HCT116 (cell line): ENCODE results near the gene DHDH. TPM values are rescaled to one million over a fixed set of nuclear protein-coding genes. Genes with fewer than 3 reads are reported as not detected.

Experiments
- ATAC-seq: fragments of 200-7000 bp; cut with Tn5 transposase; 2 replicates; pipeline ENCODE4 v1.9.1; 2020; ENCODE audit warnings: mild to moderate bottlenecking, moderate library complexity
- BruUV-seq: library from RNA; stranded (reverse); fragments of 400-500 nt; replicated peaks from 2 replicates; lab custom pipeline; 2021; lab: Mats Ljungman, UMichigan
- CTCF ChIA-PET: fragments of 300-600 bp; sonication (Branson Sonifier 250); formaldehyde crosslinking; loops from one replicate; lab custom pipeline; 2021; ENCODE audit warnings: antibody characterized with exemption; lab: Charles Lee
- POLR2A ChIA-PET: fragments of 300-600, 350-600 bp; sonication (Branson Sonifier 250); formaldehyde crosslinking; loops from one replicate; lab custom pipeline; 2021; ENCODE audit warnings: antibody characterized with exemption; lab: Charles Lee
- RAD21 ChIA-PET, 2 experiments: fragments of 300-600 bp; sonication (Branson Sonifier 250); formaldehyde crosslinking; loops; one replicate each; lab custom pipeline; 2023; ENCODE audit warnings: low total read pairs in 2 of 2; ENCODE audit not compliant: uncharacterized antibody in 2 of 2, unreplicated experiment in 2 of 2, low non-redundant PET in 1 of 2; lab: Charles Lee
- DNase-seq: peaks from one replicate; pipeline ENCODE4 v3.0.0-alpha.2; 2010; ENCODE audit warnings: low read depth, low spot score
- H2AFZ ChIP-seq: fragments of 200-600 bp; shearing (Covaris generic), sonication (generic); 2 replicates; pipeline ENCODE4 v1.6.1; 2017; ENCODE audit warnings: low read depth, mixed run types, mixed read lengths, antibody characterized with exemption, low read length; ENCODE audit not compliant: poor library complexity, severe bottlenecking
- H3K27ac ChIP-seq: 2 replicates; pipeline ENCODE4 v1.5.1; 2012; ENCODE audit warnings: low read depth, low read length
- H3K27me3 ChIP-seq: fragments of 200-600 bp; sonication (generic); 2 replicates; pipeline ENCODE4 v1.6.1; 2016; ENCODE audit warnings: mixed run types, low read length, mixed read lengths; ENCODE audit not compliant: insufficient read depth
- H3K36me3 ChIP-seq, 2 experiments: fragments of 200-500 bp in 1 of 2; fragments of 200-600 bp in 1 of 2; sonication (Bioruptor generic) in 1 of 2; sonication (generic) in 1 of 2; 2 replicates each; pipeline versions ENCODE4 v1.5.1 to v1.6.1; 2014 to 2016; ENCODE audit warnings: low read length in 2 of 2, inconsistent platforms in 1 of 2, mixed read lengths in 1 of 2, mixed run types in 1 of 2; ENCODE audit not compliant: insufficient read depth in 2 of 2, control insufficient read depth in 1 of 2
- H3K4me1 ChIP-seq, 2 experiments: fragments of 200-600 bp in 1 of 2; sonication (generic) in 1 of 2; 2 replicates each; pipeline versions ENCODE4 v1.5.1 to v1.6.1; 2012 to 2017; ENCODE audit warnings: low read length in 2 of 2, inconsistent platforms in 1 of 2, mild to moderate bottlenecking in 1 of 2, mixed read lengths in 1 of 2, mixed run types in 1 of 2, moderate library complexity in 1 of 2; ENCODE audit not compliant: insufficient read depth in 2 of 2, control insufficient read depth in 1 of 2
- H3K4me2 ChIP-seq: fragments of 200-600 bp; sonication (generic); 2 replicates; pipeline ENCODE4 v1.6.1; 2017; ENCODE audit warnings: mixed run types, low read length, mixed read lengths
- H3K4me3 ChIP-seq, 2 experiments: fragments of 200-600 bp in 1 of 2; sonication (generic) in 1 of 2; replicated peaks in 1 of 2; 2 replicates each; pipeline ENCODE4 v1.5.1; 2011 to 2016; ENCODE audit warnings: low read length in 2 of 2, control low read depth in 1 of 2, low read depth in 1 of 2, mild to moderate bottlenecking in 1 of 2, mixed read lengths in 1 of 2, mixed run types in 1 of 2
- H3K79me2 ChIP-seq: fragments of 200-600 bp; sonication (generic); 2 replicates; pipeline ENCODE4 v1.6.1; 2017; ENCODE audit warnings: mild to moderate bottlenecking, mixed run types, low read length, moderate library complexity, mixed read lengths; ENCODE audit not compliant: insufficient read depth
- H3K9ac ChIP-seq: fragments of 200-600 bp; sonication (generic); 2 replicates; pipeline ENCODE4 v1.6.1; 2016; ENCODE audit warnings: low read length, mixed read lengths
- H3K9me2 ChIP-seq: fragments of 200-600 bp; sonication (generic), shearing (Covaris generic); 2 replicates; pipeline ENCODE4 v1.6.1; 2017; ENCODE audit warnings: mixed run types, mild to moderate bottlenecking, moderate library complexity; ENCODE audit not compliant: insufficient read depth
- H3K9me3 ChIP-seq, 2 experiments: fragments of 200-500 bp in 1 of 2; fragments of 200-600 bp in 1 of 2; sonication (Bioruptor generic) in 1 of 2; sonication (generic) in 1 of 2; 2 replicates each; pipeline ENCODE4 v1.6.1; 2014 to 2017; ENCODE audit warnings: low read length in 2 of 2, mixed read lengths in 2 of 2, inconsistent platforms in 1 of 2, low read depth in 1 of 2, mild to moderate bottlenecking in 1 of 2, mixed run types in 1 of 2, moderate library complexity in 1 of 2; ENCODE audit not compliant: control insufficient read depth in 1 of 2, insufficient read depth in 1 of 2
- H4K20me1 ChIP-seq: fragments of 200-600 bp; sonication (generic), shearing (Covaris generic); 2 replicates; pipeline ENCODE4 v1.6.1; 2017; ENCODE audit warnings: mixed run types, mild to moderate bottlenecking, moderate library complexity; ENCODE audit not compliant: insufficient read depth
- ATF3 ChIP-seq: IDR thresholded peaks from 2 replicates; pipeline ENCODE4 v1.6.1; 2012
- CEBPB ChIP-seq: IDR thresholded peaks from 2 replicates; pipeline ENCODE4 v1.6.1; 2012; ENCODE audit warnings: low read depth
- CTCF ChIP-seq, 3 experiments: fragments of 200-600 bp in 1 of 3; sonication (generic) in 1 of 3; IDR thresholded peaks in 2 of 3; conservative IDR thresholded peaks in 1 of 3; 2 replicates each; pipeline ENCODE4 v1.5.1; 2012 to 2017; ENCODE audit warnings: low read depth in 2 of 3, low read length in 2 of 3, antibody characterized with exemption in 1 of 3, borderline replicate concordance in 1 of 3, control low read depth in 1 of 3, mild to moderate bottlenecking in 1 of 3, mixed read lengths in 1 of 3, mixed run types in 1 of 3, moderate library complexity in 1 of 3; ENCODE audit not compliant: insufficient read depth in 1 of 3
- EGR1 ChIP-seq: IDR thresholded peaks from 2 replicates; pipeline ENCODE4 v1.6.1; 2012; ENCODE audit warnings: low read depth
- EZH2 ChIP-seq: fragments of 200-600 bp; sonication (generic); IDR thresholded peaks from 2 replicates; pipeline ENCODE4 v1.6.1; 2017; ENCODE audit warnings: antibody characterized with exemption, mixed run types
- EZH2phosphoT487 ChIP-seq: fragments of 200-600 bp; IDR thresholded peaks from 2 replicates; pipeline ENCODE4 v1.6.1; 2018; ENCODE audit warnings: antibody characterized with exemption, borderline replicate concordance
- JUND ChIP-seq: IDR thresholded peaks from 2 replicates; pipeline ENCODE4 v1.6.1; 2012
- POLR2A ChIP-seq: IDR thresholded peaks from 2 replicates; pipeline ENCODE4 v1.7.0; 2011; ENCODE audit warnings: borderline replicate concordance; ENCODE audit not compliant: insufficient read depth, insufficient read length; ENCODE audit errors: extremely low read depth
- POLR2AphosphoS5 ChIP-seq: IDR thresholded peaks from 2 replicates; pipeline ENCODE4 v1.6.1; 2011; ENCODE audit warnings: mild to moderate bottlenecking, low read depth, low read length, moderate library complexity
- REST ChIP-seq: IDR thresholded peaks from 2 replicates; pipeline ENCODE4 v1.6.1; 2012; ENCODE audit warnings: low read depth
- SP1 ChIP-seq: IDR thresholded peaks from 2 replicates; pipeline ENCODE4 v1.6.1; 2012; ENCODE audit warnings: low read depth
- TCF7L2 ChIP-seq: IDR thresholded peaks from 2 replicates; pipeline ENCODE4 v1.7.0; 2011; ENCODE audit warnings: borderline replicate concordance, inconsistent platforms; ENCODE audit not compliant: insufficient read depth, insufficient read length; ENCODE audit errors: extremely low read depth
- YY1 ChIP-seq: IDR thresholded peaks from 2 replicates; pipeline ENCODE4 v1.6.1; 2011; ENCODE audit warnings: low read length, low read depth, moderate library complexity, mild to moderate bottlenecking; ENCODE audit not compliant: insufficient replicate concordance; ENCODE audit errors: extremely low read depth
- ZNF274 ChIP-seq: fragments of 200-500 bp; sonication (Bioruptor generic); IDR thresholded peaks from 2 replicates; pipeline ENCODE4 v1.6.1; 2014; ENCODE audit warnings: mild to moderate bottlenecking, low read depth, low read length, inconsistent platforms
- intact Hi-C: fragments of 100-400 bp; cut with micrococcal nuclease; formaldehyde crosslinking; loops from 2 replicates; pipeline ENCODE4 v1.10.0; 2022
- total RNA-seq: library from RNA; stranded (reverse); gene quantifications from one replicate; pipeline ENCODE4 v1.2.1, GENCODE V29; 2021; ENCODE audit not compliant: unreplicated experiment

The DHDH gene
- total RNA-seq, 1 experiment from 2014 or later = 8.6 TPM

- Histone ChIP-seq H2AFZ (no peak overlapping the region), H3K9ac (no peak overlapping the region), H3K4me3 (no peak overlapping the region), H3K27ac (no peak overlapping the region), H3K36me3 (peaks cover 14 to 29% of the 10 kb centered on the region in 2 experiments; a peak in 3 of 4 replicates), H4K20me1 (no peaks in the 10 kb centered on the region), H3K4me2 (no peak overlapping the region), H3K27me3 (no peaks in the 10 kb centered on the region), H3K79me2 (no peaks in the 10 kb centered on the region), H3K9me2 (no peaks in the 10 kb centered on the region), H3K4me1 (peaks cover 5 to 14% of the 10 kb centered on the region in 2 experiments; a peak in 3 of 4 replicates), H3K9me3 (no peaks in the 10 kb centered on the region)
- ChIA-PET CTCF (interaction anchor here (3.7 kb wide), 1 partner anchor 11 kb away, joined by 29 read pairs; the partner anchor contains the start of genes GYS1 and RUVBL2), RAD21 (no interaction called here), POLR2A (interaction anchor here (4.1 kb wide), 1 partner anchor 11 kb away, joined by 17 read pairs; the partner anchor contains the start of genes GYS1 and RUVBL2)
- intact Hi-C loops = no loop called here
- BruUV-seq = no TSS peak
- no peak for TF ChIP-seq SP1
- TF ChIP-seq CEBPB = no peak
- TF ChIP-seq JUND = no peak
- ATAC-seq (no peak), DNase-seq (no peak)
Measured at GRCh38 chr19:48982280-48982679, 48.8 kb downstream of the DHDH start.

- no peaks in the 10 kb centered on the region for H4K20me1 ChIP-seq
- BruUV-seq = no TSS peak
- no peaks in the 10 kb centered on the region for H3K27me3 ChIP-seq
- H3K9ac ChIP-seq = no peak overlapping the region
- POLR2A ChIA-PET = no interaction called here
- no peak overlapping the region for H3K4me2 ChIP-seq
- CTCF ChIA-PET = interaction anchor here (0.6 kb wide), 1 partner anchor 1456 kb away, joined by 3 read pairs; no protein-coding TSS in a partner anchor
- DNase-seq = no peak
- no peak for ATAC-seq
- H3K79me2 ChIP-seq = peaks cover 6% of the 10 kb centered on the region
- H2AFZ ChIP-seq = no peak overlapping the region
- peaks cover 0 to 3% of the 10 kb centered on the region in 2 experiments; a peak in 1 of 4 replicates for H3K4me1 ChIP-seq
- no peak overlapping the region for H3K4me3 ChIP-seq
- no peaks in the 10 kb centered on the region for H3K9me3 ChIP-seq
- no peak overlapping the region for H3K27ac ChIP-seq
- intact Hi-C loops = no loop called here
- TF ChIP-seq EGR1 (no peak), ZNF274 (no peak), POLR2AphosphoS5 (no peak), EZH2 (no peak), JUND (no peak), YY1 (no peak), ATF3 (no peak), REST (no peak), POLR2A (no peak), EZH2phosphoT487 (no peak), SP1 (no peak), CTCF (IDR thresholded peaks at IDR 0.05 in 2 of 3, conservative IDR thresholded peaks at IDR 0.05 in 1 of 3; ENCODE audit: borderline replicate concordance in 1 of 3, insufficient read depth in 1 of 3, low read depth in 2 of 3, low read length in 2 of 3) (no peak), CEBPB (no peak), TCF7L2 (no peak)
- RAD21 ChIA-PET = no interaction called here
- no peaks in the 10 kb centered on the region for H3K9me2 ChIP-seq
- peaks cover 14 to 30% of the 10 kb centered on the region in 2 experiments; a peak in 3 of 4 replicates for H3K36me3 ChIP-seq
Measured at GRCh38 chr19:48985711-48986110, 52.2 kb downstream of the DHDH start.
